HG03097 (cell line): ENCODE measurements around the gene NEDD4L.
"Not testable (repeated sequence)": the region's sequence is repeated elsewhere in the genome, so short reads cannot be mapped to it uniquely, and the experiment has no call there.

ENCODE experiments used
- ATAC-seq: cut with Tn5 transposase; IDR thresholded peaks from one replicate; pipeline ENCODE4 v1.9.1; 2021; ENCODE audit not compliant: unreplicated experiment, low FRiP score

The NEDD4L gene

GRCh38 chr18:58043491-58044369 is at the start of gene NEDD4L:
Gene NEDD4L (plus strand): TSS chr18:58044226. CDS start chr18:58044661, 435 bp downstream.
- peak; percentile 78 for ATAC-seq

- ATAC-seq, result no peak
Observed at GRCh38 chr18:57995331-57995730, 48.7 kb upstream of the NEDD4L start.

GRCh38 chr18:57996894-57997293 is 47.1 kb upstream of the NEDD4L start:
- ATAC-seq, result not testable (repeated sequence)

- no peak for ATAC-seq
Observed at GRCh38 chr18:57997820-57998219, 46.2 kb upstream of the NEDD4L start.

- ATAC-seq, result no peak
Observed at GRCh38 chr18:57998461-57998860, 45.6 kb upstream of the NEDD4L start.

GRCh38 chr18:58004317-58004716 is 39.7 kb upstream of the NEDD4L start:
- ATAC-seq, result no peak

- ATAC-seq, result no peak
Observed at GRCh38 chr18:58005011-58005410, 39.0 kb upstream of the NEDD4L start.

- no peak for ATAC-seq
Observed at GRCh38 chr18:58005885-58006523, 38.0 kb upstream of the NEDD4L start.

- ATAC-seq, result no peak
Observed at GRCh38 chr18:58009166-58009565, 34.9 kb upstream of the NEDD4L start.

- ATAC-seq, result no peak
Observed at GRCh38 chr18:58010265-58010664, 33.8 kb upstream of the NEDD4L start.

GRCh38 chr18:58012356-58012755 is 31.7 kb upstream of the NEDD4L start:
- ATAC-seq, result no peak

- ATAC-seq, result no peak
Observed at GRCh38 chr18:58013241-58014211, 30.5 kb upstream of the NEDD4L start.

GRCh38 chr18:58015065-58015780 is 28.8 kb upstream of the NEDD4L start:
- ATAC-seq, result peak; percentile 97

GRCh38 chr18:58017267-58017666 is 26.8 kb upstream of the NEDD4L start:
- no peak for ATAC-seq

- ATAC-seq, result no peak
Observed at GRCh38 chr18:58020567-58021107, 23.4 kb upstream of the NEDD4L start.

- ATAC-seq, result no peak
Observed at GRCh38 chr18:58021504-58021903, 22.5 kb upstream of the NEDD4L start.

GRCh38 chr18:58023108-58023507 is 20.9 kb upstream of the NEDD4L start:
- no peak for ATAC-seq

- ATAC-seq, result no peak
Observed at GRCh38 chr18:58024139-58024538, 19.9 kb upstream of the NEDD4L start.

- ATAC-seq, result no peak
Observed at GRCh38 chr18:58025205-58025604, 18.8 kb upstream of the NEDD4L start.

GRCh38 chr18:58025733-58026132 is 18.3 kb upstream of the NEDD4L start:
- ATAC-seq, result no peak
